GM21825 (cell line): ENCODE results near the gene RRM2.

Experiments
- ATAC-seq: cut with Tn5 transposase; IDR thresholded peaks from one replicate; pipeline ENCODE4 v1.9.1; 2021; ENCODE audit warnings: mild to moderate bottlenecking, moderate library complexity; ENCODE audit not compliant: unreplicated experiment

RRM2 gene

DNA sequence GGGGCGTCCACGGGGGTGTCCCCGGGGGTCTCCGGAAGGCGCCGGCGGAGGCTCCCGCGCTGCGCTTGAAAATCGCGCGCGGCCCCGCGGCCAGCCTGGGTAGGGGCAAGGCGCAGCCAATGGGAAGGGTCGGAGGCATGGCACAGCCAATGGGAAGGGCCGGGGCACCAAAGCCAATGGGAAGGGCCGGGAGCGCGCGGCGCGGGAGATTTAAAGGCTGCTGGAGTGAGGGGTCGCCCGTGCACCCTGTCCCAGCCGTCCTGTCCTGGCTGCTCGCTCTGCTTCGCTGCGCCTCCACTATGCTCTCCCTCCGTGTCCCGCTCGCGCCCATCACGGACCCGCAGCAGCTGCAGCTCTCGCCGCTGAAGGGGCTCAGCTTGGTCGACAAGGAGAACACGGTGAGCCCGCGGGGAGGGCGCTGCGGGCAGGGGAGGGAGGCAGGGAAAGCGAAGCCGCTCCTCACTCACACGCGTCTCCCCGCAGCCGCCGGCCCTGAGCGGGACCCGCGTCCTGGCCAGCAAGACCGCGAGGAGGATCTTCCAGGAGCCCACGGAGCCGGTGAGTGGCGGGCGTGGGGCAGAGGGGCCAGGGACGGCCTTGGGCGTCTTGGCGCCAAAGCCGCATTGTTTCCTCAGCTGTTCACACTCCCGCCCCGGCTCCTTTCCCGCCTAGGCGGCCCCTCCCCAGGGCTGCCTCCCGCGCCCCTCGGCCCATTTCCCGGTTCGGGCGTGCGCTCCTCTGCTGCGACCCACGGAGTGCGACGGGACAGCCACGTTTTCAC lies at the start of gene RRM2:
Gene RRM2, plus strand, starts transcription at position 240 of the 781 bp plus-strand sequence. Its CDS starts 60 bp downstream, at position 300.
- peak; percentile 70 for ATAC-seq

DNA sequence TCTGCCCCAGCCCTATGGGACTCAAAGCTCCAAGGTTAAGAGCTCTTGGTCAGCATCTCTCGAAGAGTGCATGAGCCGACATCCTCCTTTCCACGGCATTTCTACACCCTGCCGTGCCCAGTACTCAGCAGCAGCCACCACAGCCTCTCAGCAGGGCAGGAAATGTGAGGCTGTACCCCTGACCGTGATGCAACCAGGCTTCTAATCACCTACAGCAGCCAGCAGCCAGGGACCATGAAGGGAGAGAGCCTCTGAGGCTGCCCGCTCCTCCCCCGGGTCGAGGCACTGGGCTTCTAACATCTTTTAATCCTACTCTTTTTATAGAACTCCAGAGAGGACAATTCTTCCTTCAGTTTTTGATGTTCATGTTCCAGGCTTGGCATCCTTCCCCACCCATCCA lies 48.8 kb upstream of the RRM2 start:
- ATAC-seq = no peak

DNA sequence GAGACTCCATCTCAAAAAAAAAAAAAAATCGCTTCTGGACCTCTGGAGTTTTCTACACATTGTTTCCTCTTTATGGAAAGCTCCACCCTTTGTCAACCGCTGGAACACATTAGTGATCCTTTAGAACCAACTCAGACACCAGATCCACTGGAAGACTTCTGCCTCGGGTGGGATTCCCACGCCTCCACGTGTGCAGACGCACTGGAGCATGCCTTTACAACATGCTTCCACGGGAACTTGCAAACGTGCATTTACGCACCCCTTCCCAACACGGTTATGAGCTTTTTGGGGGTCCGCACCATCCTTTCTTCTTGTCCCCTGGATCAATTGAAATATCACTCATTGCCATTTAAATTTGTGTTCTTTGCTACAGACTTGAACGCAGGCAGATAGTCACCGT lies 47.4 kb upstream of the RRM2 start:
- ATAC-seq = no peak

DNA sequence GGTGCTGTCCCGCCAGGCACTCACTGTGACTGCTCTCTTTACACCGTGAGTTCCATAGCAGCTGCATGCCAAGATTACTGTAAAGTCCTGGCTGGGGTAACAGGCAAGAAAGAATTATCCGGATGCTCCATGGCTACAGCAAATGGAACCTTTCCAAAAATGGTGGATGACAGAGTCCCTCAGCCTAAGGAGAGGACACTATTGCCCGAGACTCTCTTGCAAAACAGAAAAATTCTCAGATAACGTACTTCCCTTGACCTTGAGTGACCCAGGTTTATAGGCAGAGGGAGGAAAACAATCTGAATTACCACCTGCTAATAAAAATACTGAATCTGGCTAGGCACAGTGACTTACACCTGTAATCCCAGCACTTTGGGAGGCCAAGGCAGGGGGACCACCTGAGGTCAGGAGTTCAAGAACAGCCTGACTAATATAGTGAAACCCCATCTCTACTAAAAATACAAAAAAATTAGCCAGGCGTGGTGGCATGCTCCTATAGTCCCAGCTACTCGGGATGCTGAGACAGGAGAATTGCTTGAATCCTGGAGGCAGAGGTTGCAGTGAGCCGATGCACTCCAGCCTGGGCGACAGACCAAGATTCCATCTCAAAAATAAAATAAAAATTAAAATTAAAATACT lies 46.8 kb upstream of the RRM2 start:
- no peak for ATAC-seq

DNA sequence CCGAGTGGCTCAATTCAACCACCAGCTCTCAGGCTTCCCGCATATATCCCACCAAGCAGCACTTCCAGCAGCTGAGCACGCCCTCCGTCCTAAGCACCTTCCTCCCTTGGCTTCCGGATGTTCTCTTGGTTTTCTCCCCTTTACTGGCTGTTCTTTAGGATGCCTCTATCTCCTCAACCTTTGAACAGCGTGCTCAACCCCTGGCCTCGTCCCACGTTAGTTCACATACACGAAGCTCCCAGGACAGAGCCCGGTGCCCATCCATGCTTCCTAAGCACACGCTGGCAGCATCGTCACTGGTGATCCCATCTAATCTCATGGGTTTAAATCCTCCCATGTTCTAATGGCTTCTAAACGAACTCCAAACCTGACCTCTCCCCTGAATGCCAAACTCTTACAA lies 46.0 kb upstream of the RRM2 start:
- ATAC-seq = no peak

DNA sequence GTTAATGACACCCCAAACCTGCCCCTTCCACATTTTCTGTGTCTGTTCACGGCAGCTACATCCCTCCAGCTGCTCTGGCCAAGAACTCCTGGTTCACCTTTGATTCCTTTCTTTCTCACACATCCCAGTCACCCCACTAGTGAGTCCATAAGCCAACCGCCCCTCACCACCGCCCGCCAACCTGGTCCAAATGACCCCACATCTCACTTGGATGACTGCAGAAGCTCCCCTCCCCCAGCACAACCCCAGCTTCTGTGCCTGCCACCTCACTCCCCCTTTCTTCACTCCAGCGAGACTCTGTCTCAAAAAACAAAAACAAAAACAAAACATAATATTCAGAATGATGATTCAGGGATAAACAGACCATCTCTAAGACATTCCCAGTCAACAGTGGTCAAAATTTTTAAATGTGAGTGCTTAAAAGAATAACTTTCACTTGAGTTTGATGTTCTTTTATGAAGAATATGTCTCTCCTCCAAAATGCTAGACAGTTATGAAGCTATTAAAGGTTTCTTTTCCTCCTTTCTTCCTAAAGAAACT lies 45.5 kb upstream of the RRM2 start:
- no peak for ATAC-seq

DNA sequence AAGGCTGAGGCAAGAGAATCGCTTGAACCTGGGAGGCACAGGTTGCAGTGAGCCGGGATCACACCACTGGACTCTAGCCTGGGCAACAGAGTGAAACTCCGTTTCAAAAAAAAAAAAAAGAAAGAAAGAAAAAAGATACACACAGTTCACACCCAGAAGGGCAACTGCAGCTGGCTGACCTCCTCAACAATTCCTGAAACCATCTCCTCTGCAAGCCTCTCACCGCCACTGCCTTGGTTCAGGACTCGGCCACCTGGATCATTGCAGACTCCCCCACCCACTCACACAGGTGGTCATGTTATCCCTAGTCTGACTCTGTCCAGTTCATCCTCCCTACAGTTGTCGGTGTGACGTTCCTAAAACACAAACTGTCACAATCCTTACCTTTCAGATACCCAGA lies 44.5 kb upstream of the RRM2 start:
- no peak for ATAC-seq

DNA sequence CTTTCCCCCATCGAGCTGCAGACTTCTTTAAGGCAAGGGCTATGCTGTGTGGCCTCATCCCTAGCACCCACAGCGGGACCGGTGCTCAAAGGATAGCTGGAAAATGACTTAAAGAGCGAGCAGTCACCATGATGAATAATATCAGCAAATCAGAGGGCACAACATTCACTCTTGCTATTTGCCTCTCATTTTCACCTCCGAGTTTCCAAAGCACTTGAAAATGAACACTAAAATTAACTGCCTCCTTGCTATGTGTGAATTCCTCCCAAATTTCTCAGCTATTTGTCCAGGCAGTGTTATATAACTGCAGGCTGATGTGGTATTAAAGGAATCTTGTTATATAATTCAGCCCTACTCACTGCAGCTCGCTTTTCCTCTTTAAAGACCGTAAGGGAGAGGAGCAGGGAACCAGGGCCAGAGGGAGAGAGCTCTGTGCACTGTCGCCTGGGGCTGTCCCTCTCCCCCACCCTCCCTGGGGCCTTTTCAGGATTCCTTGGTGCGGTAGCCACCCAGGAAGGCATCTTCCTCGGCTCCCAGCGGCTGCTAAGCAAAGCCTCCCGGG lies 43.8 kb upstream of the RRM2 start:
- ATAC-seq = no peak

DNA sequence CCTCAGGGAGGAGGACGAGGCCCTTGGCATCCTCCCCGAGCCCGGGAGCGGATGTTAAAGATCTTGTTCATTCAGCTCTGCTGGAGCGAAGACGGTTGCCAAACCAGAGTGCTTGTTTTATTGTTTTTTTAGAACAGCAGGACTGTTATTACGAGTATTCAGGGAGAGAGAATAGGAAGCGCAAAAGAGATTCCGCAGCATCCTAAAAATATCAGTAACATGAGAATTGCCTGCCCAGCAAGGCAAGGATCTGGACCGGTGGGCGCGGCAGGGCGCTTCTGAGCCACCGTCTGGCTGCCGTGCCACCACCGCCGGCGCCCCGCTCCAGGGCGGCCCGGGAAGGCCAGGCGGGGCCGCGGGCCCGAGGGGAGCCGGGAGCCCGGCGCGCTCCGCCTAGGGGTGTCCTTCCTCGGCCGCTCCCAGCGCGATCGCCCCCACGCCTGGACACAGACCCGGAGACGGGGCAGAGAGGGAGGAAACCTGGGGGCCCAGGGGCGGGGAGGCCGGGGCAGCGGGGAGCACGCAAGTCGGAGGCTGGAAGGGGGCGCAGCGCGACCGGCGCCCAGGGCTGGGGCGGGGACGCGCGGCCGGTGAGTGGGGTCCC lies 43.2 kb upstream of the RRM2 start:
- ATAC-seq = peak; percentile 21

DNA sequence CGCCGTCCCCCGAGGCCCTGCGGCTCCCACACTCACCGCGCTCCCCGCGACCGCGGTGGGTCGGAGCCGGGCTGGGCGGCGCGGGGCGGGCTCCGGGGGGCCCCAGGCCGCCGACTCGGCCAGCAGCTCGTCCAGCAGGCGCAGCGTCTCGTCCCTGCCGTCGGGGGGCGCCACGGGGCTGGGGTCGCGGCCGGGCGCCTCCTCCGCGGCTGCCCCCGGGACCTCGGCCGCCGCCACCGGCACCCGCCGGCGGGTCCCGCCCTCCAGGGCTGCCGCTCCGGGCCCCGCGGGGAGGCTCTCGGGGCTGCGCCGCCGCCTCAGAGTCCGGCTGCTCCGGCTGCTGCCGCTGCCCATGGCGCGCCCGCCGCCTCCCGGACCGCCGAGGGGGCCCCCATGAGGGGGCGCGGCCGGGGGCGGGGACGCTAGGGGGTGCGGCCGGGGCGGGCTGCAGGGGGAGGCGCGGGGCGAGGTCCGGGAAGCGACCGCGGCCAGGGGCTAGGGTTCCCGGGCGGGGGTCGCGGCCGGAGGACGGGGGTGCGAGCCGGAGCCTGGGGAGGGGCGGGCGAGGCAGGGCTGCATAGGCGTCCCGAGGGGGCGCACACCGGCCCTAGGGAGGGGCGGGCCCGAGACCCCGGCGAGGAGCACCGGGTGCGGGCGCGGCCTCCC lies 42.5 kb upstream of the RRM2 start, which contains the start of gene CYS1:
Gene CYS1, minus strand, starts transcription at position 542 of the 666 bp plus-strand sequence. Its CDS starts 188 bp downstream, at position 354.
- ATAC-seq = peak; percentile 38

DNA sequence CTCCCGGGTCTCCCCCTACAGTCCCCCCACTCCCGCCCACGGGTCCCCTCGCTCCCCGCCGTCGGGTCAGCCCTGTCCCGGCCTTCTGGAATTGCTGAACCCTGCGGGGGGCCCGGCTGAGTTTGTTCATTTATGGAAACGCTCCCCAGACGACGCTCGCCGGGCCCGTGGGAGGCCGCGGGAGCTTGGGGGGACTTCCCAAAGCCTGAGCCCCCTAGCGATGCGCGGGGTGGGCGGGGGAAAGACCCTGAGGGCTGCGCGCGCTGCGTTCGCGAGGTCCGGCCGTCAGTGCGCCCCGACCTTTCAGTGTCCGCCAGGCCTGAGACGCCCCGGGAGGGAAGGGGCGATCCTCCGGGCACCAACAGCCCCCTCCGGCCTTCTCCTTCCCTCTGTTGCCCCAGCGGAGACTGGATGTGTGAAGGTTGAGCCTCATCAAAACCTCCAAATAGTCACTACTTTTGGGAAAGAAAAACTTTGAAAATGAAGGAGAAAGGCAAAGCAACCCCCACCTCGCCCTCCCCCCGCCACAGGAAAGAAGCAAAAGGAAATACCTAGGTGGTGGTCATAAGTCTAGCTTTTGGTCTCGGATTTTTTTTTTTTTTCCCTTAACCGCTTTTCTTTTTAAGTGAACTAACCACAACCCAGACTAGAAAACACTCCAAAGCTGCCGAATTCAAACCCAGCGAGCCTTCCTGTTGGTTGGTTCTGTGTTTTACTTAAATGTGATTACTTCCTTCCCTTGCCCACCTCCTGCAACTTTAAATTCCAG lies 41.8 kb upstream of the RRM2 start:
- ATAC-seq = peak; percentile 9

DNA sequence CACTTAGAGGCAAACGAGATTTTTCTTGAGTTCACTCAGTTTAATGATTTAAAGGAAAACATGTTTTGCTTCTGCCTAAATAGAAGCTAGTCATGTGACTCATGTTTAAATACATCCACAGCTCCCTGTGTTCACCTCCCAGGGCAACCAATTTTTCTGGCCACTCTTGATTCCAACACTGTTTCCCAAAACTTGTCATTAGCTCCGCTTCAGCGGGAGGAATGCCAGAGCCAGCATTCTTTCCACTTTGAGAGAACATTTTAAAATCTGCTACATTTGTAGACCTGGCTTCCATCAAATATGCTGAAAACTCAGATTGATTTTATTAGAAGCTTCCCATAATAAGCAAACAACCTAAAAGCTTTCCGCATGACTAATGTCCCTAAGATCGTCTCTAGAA lies 39.5 kb upstream of the RRM2 start:
- no peak for ATAC-seq

DNA sequence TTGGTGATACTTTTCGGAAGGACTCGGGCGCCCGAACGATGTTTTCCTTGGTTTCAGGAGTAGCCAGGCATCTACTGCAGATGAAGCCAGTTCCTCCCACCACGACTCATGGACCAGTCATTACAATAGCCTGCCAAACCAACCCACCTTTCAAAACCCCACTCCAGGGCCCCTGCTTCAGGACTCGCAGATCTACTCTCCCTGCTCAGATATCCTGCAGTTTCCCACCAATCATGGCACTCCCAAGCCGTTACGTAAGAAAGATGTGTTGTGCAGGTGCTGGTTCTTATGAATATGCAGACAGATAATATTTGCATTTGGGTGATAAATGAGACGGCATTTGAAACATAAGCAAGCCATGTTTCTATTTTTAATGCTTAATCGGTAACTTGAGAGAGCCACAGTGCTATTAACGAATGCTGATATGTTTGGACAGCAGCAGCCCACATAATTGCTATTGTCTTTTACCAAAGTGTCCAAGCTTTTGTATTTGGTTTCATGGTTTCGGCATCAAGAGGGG lies 38.8 kb upstream of the RRM2 start:
- peak; percentile 31 for ATAC-seq

DNA sequence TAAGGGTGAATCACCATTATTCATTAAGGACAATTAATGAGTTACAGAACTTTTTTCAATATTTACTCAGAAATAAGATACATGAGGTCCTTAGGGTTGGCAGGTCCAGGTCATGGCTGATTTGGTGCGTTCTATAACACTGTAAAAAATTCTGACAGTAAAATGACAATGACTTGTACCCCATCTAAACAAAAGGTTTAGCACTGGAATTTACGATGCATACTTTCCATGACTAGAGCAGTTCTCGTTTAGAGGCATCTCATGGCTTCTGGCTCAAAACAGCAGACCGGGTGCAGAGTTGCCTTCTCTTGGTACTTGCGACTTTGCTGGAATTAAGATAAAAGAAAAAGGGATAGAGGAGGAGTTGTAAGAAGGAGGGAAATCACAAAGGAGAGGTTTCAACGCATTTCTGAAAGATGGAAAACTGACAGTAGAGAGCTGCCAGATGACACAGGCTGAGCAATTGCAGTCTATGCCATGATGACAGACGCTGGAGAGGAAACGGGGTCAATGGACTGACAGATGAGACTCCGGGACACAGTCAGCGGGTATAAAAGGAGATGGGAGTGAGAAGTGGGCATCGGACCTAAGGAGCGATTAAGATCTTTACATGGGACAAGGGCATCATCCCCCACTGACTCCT lies 38.2 kb upstream of the RRM2 start:
- no peak for ATAC-seq

DNA sequence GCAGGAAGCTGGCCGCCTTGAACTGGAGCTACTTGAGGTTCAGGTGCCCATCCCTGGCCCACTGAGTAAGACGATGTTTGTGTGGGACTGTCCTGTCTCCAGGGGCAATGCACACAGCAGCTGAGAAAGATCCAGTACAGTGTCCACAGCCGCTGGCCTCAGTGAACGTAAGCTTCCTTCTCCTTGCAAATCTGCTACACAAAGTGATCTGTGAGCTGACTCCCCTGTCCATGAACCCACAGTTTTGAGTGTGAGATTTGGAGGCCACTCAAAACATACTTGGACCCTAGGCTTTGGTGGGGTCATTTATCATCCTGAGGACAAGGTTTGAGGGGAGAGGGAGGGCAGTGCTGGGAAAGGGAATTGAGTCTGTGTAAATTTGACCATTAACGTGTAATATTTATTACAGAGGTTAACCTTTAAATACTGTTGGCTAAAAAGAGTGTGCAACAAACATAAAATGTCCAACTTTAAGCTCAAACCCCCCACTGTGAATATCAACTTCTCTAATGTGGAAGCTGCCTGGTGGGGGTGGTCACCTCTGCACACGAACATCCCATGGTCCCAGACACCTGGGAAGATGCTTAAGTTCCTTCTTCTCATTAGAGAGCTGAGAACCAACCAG lies 37.4 kb upstream of the RRM2 start:
- ATAC-seq = no peak

DNA sequence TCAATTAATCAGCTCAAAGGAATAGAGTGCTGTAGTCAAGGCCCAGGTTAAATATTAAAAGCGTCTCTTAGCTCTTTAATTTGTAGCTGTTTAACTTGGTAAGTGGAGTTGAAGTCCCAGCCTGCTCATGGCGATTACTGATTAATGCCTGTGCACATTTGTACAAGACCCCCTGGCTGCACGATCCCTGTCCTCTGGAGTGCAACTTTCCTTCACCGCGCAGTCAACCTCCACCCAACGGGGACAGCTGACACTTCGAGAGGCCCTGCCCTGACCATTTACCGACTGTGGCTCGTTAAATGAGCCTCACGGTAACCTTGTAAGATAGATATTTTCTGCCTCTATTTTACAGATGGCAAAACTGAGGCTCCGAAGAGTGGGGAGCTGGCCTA lies 36.9 kb upstream of the RRM2 start:
- no peak for ATAC-seq

DNA sequence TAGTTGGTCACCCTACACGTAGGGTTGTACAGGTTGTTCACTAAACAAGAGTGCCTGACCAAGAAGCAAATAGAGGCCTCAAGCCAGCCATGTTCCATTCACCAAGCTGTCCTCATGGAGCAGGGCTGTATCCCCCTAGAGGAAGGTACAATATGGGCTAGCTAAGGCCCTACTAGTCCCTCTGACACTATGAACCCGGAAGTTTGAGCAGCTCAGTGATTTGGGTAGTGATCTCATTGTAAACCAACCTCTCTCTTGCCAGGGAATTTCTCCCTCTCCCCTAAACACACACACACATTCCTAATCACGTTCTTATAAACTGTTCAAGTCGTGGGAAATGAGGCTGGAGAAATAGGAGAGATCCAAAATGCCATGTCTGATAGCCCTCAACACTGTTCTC lies 35.6 kb upstream of the RRM2 start:
- ATAC-seq = no peak

DNA sequence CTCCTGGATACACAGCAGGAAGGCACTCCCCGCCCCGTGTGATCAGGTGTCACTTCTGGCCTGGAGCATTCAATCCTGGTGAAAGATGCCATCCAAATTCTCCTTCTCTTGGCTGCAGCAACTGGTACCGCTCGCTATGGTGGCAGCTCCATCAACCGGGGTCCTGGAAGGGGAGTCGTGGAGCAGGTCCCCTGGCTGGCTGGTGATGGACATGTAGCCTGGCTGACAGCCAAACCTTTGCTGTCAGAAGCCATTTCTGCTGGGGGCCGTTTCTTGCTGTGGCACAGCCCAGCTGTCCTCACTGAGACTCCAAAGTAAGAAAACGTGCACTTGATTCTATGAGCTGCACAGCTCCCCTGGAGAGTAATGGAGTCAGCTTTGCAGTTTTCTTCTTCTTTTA lies 35.2 kb upstream of the RRM2 start:
- ATAC-seq = no peak

DNA sequence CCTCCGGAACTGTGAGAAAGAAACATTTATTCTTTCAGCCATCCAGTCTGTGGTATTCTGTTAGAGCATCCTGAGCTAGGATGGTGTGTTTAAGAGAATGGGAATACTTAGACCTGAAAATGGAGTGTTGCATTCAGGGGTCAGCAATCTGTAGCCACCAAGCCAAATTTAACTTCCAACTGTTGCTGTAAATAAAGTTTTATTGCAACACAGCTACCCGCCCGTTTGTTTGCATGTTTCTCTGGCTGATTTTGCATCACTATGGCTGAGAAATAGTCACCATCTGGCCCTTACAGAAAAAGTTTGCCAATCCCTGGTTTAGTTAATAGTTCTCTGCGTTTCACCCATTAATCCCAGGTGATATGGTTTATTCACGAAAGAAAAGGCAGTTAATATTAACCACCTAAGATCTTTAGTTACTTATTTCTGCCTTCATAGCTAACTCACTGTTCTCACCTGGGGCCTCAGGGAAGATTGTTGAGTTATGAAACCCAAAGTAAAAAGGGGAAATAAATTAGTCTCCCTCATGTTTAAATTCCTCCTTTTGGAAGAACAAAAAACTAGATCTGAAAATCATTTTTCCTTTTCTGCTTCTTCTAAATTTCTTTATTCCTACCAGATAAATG lies 32.9 kb upstream of the RRM2 start:
- peak; percentile 52 for ATAC-seq
